Small intestine (tissue), 7 donors: ENCODE measurements around the gene SNRNP48. TPM values are rescaled to one million over a fixed set of nuclear protein-coding genes. Genes with fewer than 3 reads are reported as not detected.

Source experiments
- DNase-seq, 2 donors: peaks; one replicate each; pipeline versions ENCODE4 v3.0.0 to v3.0.0-alpha.2; 2013
- FAIRE-seq: peaks from 2 replicates; lab custom pipeline; 2012; peaks lifted over from hg19 to GRCh38; lab: Jason Lieb, UNC
- H3K27ac ChIP-seq, 3 donors: one replicate each; pipeline ENCODE4 v1.5.1; 2013; ENCODE audit warnings: low read length in 2 of 3, mild to moderate bottlenecking in 2 of 3, control low read depth in 1 of 3, inconsistent platforms in 1 of 3, low read depth in 1 of 3, moderate library complexity in 1 of 3
- H3K27me3 ChIP-seq, 3 donors: one replicate each; pipeline ENCODE4 v1.6.1; 2013; ENCODE audit warnings: low read length in 3 of 3, inconsistent platforms in 1 of 3; ENCODE audit not compliant: control insufficient read depth in 3 of 3, insufficient read depth in 3 of 3
- H3K36me3 ChIP-seq, 3 donors: one replicate each; pipeline ENCODE4 v1.6.1; 2013; ENCODE audit warnings: low read length in 3 of 3, inconsistent platforms in 1 of 3, low read depth in 1 of 3, mild to moderate bottlenecking in 1 of 3, moderate library complexity in 1 of 3; ENCODE audit not compliant: control insufficient read depth in 3 of 3, insufficient read depth in 2 of 3
- H3K4me1 ChIP-seq, 3 donors: one replicate each; pipeline ENCODE4 v1.6.1; 2013; ENCODE audit warnings: low read length in 2 of 3, inconsistent platforms in 1 of 3, low read depth in 1 of 3, mild to moderate bottlenecking in 1 of 3, moderate library complexity in 1 of 3; ENCODE audit not compliant: control insufficient read depth in 3 of 3, insufficient read depth in 2 of 3
- H3K4me3 ChIP-seq, 3 donors: one replicate each; pipeline ENCODE4 v1.5.1; 2013; ENCODE audit warnings: low read length in 3 of 3, control low read depth in 1 of 3, inconsistent platforms in 1 of 3, low read depth in 1 of 3, mild to moderate bottlenecking in 1 of 3, moderate library complexity in 1 of 3
- H3K9me3 ChIP-seq, 2 donors: one replicate each; pipeline ENCODE4 v1.6.1; 2013; ENCODE audit warnings: low read depth in 1 of 2, low read length in 1 of 2; ENCODE audit not compliant: control insufficient read depth in 2 of 2, insufficient read depth in 1 of 2
- WGBS, 3 donors: extraction: QIAGEN DNeasy Blood & Tissue Kit; methylation state at CpG; one replicate each; pipeline ENCODE4 v1.1.7; 2013; 5-methylcytosine and 5-hydroxymethylcytosine counted together
- polyA plus RNA-seq, 4 donors: library from polyadenylated mRNA; stranded (reverse) in 3 of 4; unstranded in 1 of 4; fragments of 200-250 nt in 3 of 4; fragments of 120-200 nt in 1 of 4; gene quantifications; one replicate each; pipeline versions ENCODE4 v1.2.1 to v1.2.3, GENCODE V29; 2013
- donor health status: healthy with polysubstance abuse.
- donor health status: control.
- donor health status: control.
- donor health status: Bipolar disorder and iron deficiency.
- donor health status: healthy.

Gene SNRNP48
- polyA plus RNA-seq, 4 donors = 7.3 to 19.8 (median 8.4) TPM

DNA sequence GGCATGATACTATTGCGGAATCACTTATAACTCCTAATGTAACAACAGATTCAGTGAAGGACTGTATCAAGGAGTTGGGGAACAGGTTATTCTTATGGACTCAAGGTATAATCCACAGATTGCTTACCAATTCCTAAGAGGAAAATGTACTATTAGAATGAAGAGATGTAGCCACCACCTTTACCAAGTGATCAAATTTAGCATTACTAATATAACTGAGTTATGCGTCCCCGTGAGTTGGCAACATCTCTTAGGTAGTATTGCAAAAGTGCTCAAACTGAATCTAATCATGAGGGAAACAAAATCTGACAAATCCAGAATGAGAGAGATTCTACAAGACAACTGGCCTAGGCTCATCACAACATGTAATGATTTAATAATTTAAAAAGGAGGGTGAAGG is 777 bp upstream of the SNRNP48 start:
- Histone ChIP-seq H3K4me3 (no peak overlapping the region), H3K27ac (no peak overlapping the region), H3K36me3 (peaks cover 3 to 12% (median 5%) of the 10 kb centered on the region in 3 donors), H3K4me1 (peaks cover 7 to 13% (median 8%) of the 10 kb centered on the region in 3 donors), H3K27me3 (no peaks in the 10 kb centered on the region), H3K9me3 (peaks cover 0 to 4% of the 10 kb centered on the region in 2 donors)
- DNase-seq (no peak), FAIRE-seq (no peak)
- WGBS, 3 donors = 64 to 86% (median 81%) methylated on average over 3 of the region's 3 CpGs

DNA sequence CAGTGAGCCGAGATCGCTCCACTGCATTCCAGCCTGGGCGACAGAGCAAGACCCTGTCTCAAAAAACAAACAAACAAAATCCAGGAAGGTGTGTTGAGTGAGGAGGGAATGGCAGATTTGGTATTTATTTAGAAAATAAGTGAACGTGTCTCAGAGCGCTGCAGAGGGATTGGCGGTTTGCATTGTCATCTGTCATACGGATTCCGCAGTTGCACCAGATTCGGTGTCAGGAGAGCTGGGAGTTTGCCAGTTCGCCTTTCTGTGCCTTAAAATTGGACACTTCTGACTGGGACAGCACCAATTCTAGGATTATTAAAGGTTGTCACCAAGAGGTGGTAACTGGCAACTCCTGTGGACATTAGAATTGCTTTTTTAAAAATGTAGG is 912 bp downstream of the SNRNP48 start:
- H3K4me1 ChIP-seq = peaks cover 8 to 13% (median 9%) of the 10 kb centered on the region in 3 donors
- peak overlapping the region; percentile 90 to 97 (median 91) for H3K4me3 ChIP-seq
- no peaks in the 10 kb centered on the region for H3K27me3 ChIP-seq
- WGBS, 3 donors = 7 to 19% (median 12%) methylated on average over 10 of the region's 10 CpGs
- no peaks in the 10 kb centered on the region for H3K9me3 ChIP-seq
- H3K27ac ChIP-seq = peak overlapping the region in 1 of 3 donors; percentile 81
- H3K36me3 ChIP-seq = peaks cover 0 to 3% (median 0%) of the 10 kb centered on the region in 3 donors
- no peak for FAIRE-seq
- peak; percentile 25 to 29 for DNase-seq

DNA sequence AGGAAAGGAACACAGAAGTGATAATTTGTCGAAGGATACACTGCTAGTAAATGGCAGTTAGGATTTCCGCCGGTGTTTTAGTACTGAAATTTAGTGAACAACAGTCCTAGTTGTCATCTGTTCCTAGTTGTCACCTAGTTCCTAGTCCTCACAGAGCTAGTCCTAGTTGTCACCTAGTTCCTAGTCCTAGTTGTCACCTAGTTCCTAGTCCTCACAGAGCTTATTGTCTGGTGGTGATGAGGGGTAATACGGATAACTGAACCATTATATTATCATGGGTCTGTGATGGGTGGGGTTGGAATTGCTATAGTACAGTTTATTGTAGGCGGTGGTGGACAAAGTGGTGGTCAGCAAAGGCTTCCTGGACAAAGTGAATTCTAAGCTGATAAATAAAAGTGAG is 1.8 kb downstream of the SNRNP48 start:
- H3K36me3 ChIP-seq = peaks cover 0 to 3% (median 0%) of the 10 kb centered on the region in 3 donors
- DNase-seq (no peak), FAIRE-seq (no peak)
- 96 to 99% (median 98%) methylated on average over 5 of the region's 5 CpGs for WGBS, 3 donors
- no peaks in the 10 kb centered on the region for H3K27me3 ChIP-seq
- H3K27ac ChIP-seq = no peak overlapping the region
- H3K4me1 ChIP-seq = peaks cover 8 to 13% (median 9%) of the 10 kb centered on the region in 3 donors
- H3K4me3 ChIP-seq = no peak overlapping the region
- H3K9me3 ChIP-seq = no peaks in the 10 kb centered on the region

DNA sequence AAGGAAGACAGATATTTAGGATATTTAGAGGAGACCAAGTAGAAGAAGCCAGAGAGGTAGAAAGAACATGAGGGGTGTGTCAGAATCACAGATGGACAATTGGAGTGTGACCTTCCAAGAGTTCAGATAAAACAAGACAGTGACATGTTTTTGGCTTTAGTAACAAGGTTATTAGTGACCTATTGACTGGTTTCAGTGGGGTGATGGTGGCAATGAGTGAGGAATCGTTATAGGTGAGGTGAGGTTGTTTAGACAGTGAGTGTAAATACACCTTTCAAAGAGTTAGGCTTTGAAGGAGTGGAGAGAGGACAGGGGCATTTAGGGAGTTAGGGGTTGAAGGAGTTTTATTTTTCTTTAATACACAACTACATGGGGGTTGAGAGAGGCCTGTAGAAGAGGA is 3.2 kb downstream of the SNRNP48 start:
- no peaks in the 10 kb centered on the region for H3K9me3 ChIP-seq
- H3K27ac ChIP-seq = no peak overlapping the region
- no peak for DNase-seq
- peaks cover 2 to 6% (median 3%) of the 10 kb centered on the region in 3 donors for H3K36me3 ChIP-seq
- no peaks in the 10 kb centered on the region for H3K27me3 ChIP-seq
- H3K4me1 ChIP-seq = peaks cover 4 to 9% (median 8%) of the 10 kb centered on the region in 3 donors
- H3K4me3 ChIP-seq = no peak overlapping the region
- WGBS, 3 donors = 71 to 84% (median 83%) methylated on average over 1 of the region's 1 CpG
- FAIRE-seq = no peak

DNA sequence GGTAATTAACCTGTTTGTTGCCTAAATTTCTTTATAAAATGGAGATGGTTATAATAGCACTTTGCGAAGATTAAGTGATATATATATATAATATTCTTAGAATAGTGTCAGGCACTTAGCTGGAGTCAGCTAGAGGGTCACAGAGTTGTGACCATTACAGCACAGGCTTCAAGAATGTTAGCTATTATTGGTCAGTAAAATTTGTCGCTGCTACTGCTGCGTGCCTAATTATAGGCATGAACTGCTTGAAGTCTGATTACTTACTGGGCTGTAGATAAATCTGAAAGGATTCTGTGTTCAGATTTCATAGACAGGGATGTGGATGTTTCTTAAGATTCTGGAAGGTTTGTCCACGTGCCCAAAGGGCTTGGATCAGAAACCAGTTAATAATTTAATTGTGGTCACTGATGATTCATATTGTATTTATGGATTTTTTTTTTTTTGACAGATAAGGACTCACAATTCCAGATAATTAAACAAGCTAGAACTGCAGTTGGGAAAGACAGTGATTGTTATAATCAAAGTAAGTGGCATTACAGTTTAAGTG is 4.7 kb downstream of the SNRNP48 start:
- DNase-seq (peak in 1 of 2 donors; percentile 67), FAIRE-seq (peak; percentile 79)
- Histone ChIP-seq H3K36me3 (peaks cover 3 to 7% (median 3%) of the 10 kb centered on the region in 3 donors), H3K27ac (no peak overlapping the region), H3K4me3 (no peak overlapping the region), H3K27me3 (no peaks in the 10 kb centered on the region), H3K4me1 (peaks cover 0 to 9% (median 8%) of the 10 kb centered on the region in 3 donors), H3K9me3 (no peaks in the 10 kb centered on the region)
- WGBS, 3 donors = 65 to 81% (median 76%) methylated on average over 4 of the region's 4 CpGs

DNA sequence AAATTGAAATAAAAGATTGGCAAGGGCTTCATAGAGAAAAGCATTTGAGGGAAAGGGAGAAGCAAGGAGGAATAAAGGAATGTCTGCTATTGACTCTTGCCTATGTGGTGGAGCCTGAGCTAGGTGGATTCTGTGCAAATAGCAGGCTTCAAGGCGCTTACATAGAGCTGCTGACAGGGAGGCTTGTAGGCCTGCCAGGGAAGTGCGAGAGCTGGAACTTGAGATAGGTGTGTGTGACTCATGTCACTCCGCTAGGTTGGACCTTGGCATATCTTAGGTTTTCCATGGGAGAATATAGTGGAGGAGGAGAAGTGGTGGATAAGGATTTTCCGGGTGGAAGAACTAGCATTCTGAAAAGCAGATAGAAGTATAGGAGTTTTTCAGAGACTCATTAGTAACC is 14.0 kb downstream of the SNRNP48 start:
- 23 to 63% (median 52%) methylated on average over 4 of the region's 4 CpGs for WGBS, 3 donors
- DNase-seq (peak; percentile 70 to 89), FAIRE-seq (no peak)
- Histone ChIP-seq H3K4me1 (peaks cover 0 to 9% (median 0%) of the 10 kb centered on the region in 3 donors), H3K4me3 (no peak overlapping the region), H3K27ac (peak overlapping the region in 1 of 3 donors; percentile 10), H3K9me3 (no peaks in the 10 kb centered on the region), H3K36me3 (peaks cover 11 to 24% (median 17%) of the 10 kb centered on the region in 3 donors), H3K27me3 (no peaks in the 10 kb centered on the region)

DNA sequence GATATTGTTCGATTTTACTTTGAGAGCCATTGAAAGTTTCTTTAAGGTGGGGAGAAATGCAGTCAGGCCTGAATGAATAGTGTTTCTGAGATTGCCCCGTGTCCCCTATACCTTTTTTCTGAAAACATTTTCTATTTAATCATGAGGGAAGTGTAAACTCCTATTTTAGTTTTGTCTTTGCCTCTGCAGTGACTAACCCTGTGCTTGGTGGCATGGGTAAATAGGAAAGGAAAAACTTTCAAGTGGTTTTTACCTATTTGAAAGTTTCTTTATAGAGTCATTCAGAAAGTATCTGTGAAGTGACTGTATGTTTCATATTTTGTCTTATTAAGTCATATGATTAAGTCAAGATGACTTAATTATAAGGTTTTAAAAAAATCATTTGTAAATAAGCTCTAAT is 14.5 kb downstream of the SNRNP48 start:
- 62 to 82% (median 82%) methylated on average over 2 of the region's 2 CpGs for WGBS, 3 donors
- DNase-seq = no peak
- Histone ChIP-seq H3K9me3 (no peaks in the 10 kb centered on the region), H3K27me3 (no peaks in the 10 kb centered on the region), H3K4me3 (no peak overlapping the region), H3K27ac (peak overlapping the region in 1 of 3 donors; percentile 10), H3K4me1 (peaks cover 0 to 9% (median 0%) of the 10 kb centered on the region in 3 donors), H3K36me3 (peaks cover 11 to 23% (median 17%) of the 10 kb centered on the region in 3 donors)
- FAIRE-seq = no peak

DNA sequence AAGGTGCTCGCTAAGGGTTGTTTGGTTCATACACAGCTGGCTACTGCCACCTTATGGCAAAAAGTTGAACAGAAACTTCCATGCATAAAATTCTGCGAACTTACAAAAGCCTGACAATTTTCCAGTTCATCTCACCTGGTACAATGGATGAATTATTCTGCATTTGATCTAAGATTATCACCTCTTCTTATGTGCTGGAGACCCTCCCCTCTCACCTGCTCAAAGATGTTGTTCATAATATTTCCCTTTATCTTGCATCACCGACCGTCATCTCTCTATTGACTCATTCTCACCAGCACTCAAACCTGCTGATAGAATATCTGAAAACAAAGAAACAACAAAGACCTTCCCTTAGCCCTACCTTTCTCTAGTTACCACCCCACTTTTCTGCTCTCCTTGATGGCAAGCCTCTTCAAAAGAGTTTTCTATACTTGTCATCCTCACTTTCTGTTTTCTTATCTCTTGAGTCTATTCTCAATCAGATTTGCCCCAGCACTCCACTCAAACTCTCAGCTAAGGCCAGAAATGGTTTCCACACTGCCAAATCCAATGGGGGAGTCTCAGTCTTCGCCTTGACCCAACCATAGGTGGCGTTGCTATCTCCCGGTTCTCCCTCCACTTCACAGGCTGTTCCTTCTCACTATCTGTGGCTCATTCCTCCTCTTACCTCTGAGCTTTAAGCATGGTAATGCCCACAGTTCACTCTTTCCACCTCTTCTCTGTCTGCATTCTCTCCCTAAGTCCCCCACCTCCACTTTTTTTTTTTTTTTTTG is 25.8 kb downstream of the SNRNP48 start:
- WGBS, 3 donors = 5 to 21% (median 15%) methylated on average over 7 of the region's 7 CpGs
- no peak overlapping the region for H3K4me3 ChIP-seq
- DNase-seq = peak; percentile 71 to 78

More for the DNA sequence above, 25.8 kb downstream of the SNRNP48 start:
- Histone ChIP-seq H3K27me3 (no peaks in the 10 kb centered on the region), H3K36me3 (peaks cover 0 to 17% (median 5%) of the 10 kb centered on the region in 3 donors), H3K9me3 (no peaks in the 10 kb centered on the region), H3K27ac (no peak overlapping the region), H3K4me1 (no peaks in the 10 kb centered on the region)
- no peak for FAIRE-seq
